Lower leg skin (tissue), 3 donors: Measurements from ENCODE around the gene POLR2I.

Source experiments
- POLR2A ChIP-seq, 2 donors: fragments of 450-650 bp; IDR thresholded peaks; one replicate each; pipeline ENCODE4 v1.6.1; 2016 to 2017; ENCODE audit warnings: antibody characterized with exemption in 2 of 2, mild to moderate bottlenecking in 1 of 2, moderate library complexity in 1 of 2
- TF ChIP-seq, protein P1 (sequence below), 3 donors: fragments of 450-650 bp; IDR thresholded peaks; one replicate each; pipeline ENCODE4 v1.5.1; 2016; ENCODE audit warnings: antibody characterized with exemption in 3 of 3, mild to moderate bottlenecking in 3 of 3, moderate library complexity in 2 of 3

DNA sequence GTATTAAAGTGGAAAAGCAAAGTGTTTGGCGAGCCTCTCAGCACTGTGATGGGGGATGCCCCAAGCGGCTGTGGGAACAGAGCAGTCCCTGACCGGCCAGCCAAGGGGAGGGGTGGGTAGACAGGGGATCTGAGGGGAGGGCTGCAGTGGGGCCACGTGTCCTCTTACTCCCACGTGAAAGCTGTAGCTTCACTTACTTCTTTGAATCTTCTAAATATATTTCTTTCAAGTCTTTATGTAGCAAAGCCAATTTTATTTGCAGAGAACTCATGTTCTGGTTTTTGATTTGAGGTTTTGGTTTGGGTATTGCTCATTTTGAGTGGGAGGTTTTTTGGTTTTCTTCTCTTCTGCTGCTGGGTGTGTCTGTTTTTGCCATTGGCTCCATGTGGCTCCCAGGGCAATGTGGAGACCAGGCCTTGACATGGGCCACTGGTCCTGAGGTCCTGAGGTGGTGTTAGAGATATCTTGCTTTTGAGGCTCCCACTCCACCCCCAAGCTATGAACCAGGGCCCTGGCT, 21.5 kb downstream of the POLR2I start:
- TF ChIP-seq, protein P1, sequence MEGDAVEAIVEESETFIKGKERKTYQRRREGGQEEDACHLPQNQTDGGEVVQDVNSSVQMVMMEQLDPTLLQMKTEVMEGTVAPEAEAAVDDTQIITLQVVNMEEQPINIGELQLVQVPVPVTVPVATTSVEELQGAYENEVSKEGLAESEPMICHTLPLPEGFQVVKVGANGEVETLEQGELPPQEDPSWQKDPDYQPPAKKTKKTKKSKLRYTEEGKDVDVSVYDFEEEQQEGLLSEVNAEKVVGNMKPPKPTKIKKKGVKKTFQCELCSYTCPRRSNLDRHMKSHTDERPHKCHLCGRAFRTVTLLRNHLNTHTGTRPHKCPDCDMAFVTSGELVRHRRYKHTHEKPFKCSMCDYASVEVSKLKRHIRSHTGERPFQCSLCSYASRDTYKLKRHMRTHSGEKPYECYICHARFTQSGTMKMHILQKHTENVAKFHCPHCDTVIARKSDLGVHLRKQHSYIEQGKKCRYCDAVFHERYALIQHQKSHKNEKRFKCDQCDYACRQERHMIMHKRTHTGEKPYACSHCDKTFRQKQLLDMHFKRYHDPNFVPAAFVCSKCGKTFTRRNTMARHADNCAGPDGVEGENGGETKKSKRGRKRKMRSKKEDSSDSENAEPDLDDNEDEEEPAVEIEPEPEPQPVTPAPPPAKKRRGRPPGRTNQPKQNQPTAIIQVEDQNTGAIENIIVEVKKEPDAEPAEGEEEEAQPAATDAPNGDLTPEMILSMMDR (IDR thresholded peaks at IDR 0.05), result no peak
- no peak for TF ChIP-seq POLR2A (IDR thresholded peaks at IDR 0.05)
